GM15510 (cell line): ENCODE measurements around the gene SLC35F3.

Experiments
- POLR2A ChIP-seq: IDR thresholded peaks from 3 replicates; pipeline ENCODE4 v1.6.1; 2011; ENCODE audit warnings: borderline replicate concordance; ENCODE audit not compliant: insufficient read length; ENCODE audit errors: extremely low read depth

SLC35F3 gene

GRCh38 chr1:234336359-234336758 lies 431.9 kb downstream of the SLC35F3 start:
- TF ChIP-seq POLR2A: no peak

GRCh38 chr1:234337233-234337632 lies 432.8 kb downstream of the SLC35F3 start:
- no peak for TF ChIP-seq POLR2A

GRCh38 chr1:234340528-234340927 lies 436.1 kb downstream of the SLC35F3 start:
- TF ChIP-seq POLR2A: no peak

- no peak for TF ChIP-seq POLR2A
These were observed 438.3 kb downstream of the SLC35F3 start for GRCh38 chr1:234342774-234343173.

GRCh38 chr1:234345237-234345636 lies 440.8 kb downstream of the SLC35F3 start:
- TF ChIP-seq POLR2A: no peak

GRCh38 chr1:234348964-234349363 lies 444.5 kb downstream of the SLC35F3 start:
- no peak for TF ChIP-seq POLR2A

- TF ChIP-seq POLR2A: no peak
These were observed 451.5 kb downstream of the SLC35F3 start for GRCh38 chr1:234355782-234356510.

GRCh38 chr1:234356615-234357269 lies 452.3 kb downstream of the SLC35F3 start:
- peak; percentile 32 for TF ChIP-seq POLR2A

- TF ChIP-seq POLR2A: no peak
These were observed 453.4 kb downstream of the SLC35F3 start for GRCh38 chr1:234357831-234358230.

- TF ChIP-seq POLR2A: no peak
These were observed 456.7 kb downstream of the SLC35F3 start for GRCh38 chr1:234361102-234361603.

GRCh38 chr1:234362558-234362957 lies 458.1 kb downstream of the SLC35F3 start:
- TF ChIP-seq POLR2A: no peak

GRCh38 chr1:234368320-234369032 lies 464.0 kb downstream of the SLC35F3 start:
- no peak for TF ChIP-seq POLR2A

GRCh38 chr1:234369033-234369430 lies 464.6 kb downstream of the SLC35F3 start:
- TF ChIP-seq POLR2A: no peak

GRCh38 chr1:234369784-234370183 lies 465.3 kb downstream of the SLC35F3 start:
- TF ChIP-seq POLR2A: no peak

- TF ChIP-seq POLR2A: no peak
These were observed 466.9 kb downstream of the SLC35F3 start for GRCh38 chr1:234371414-234371813.
